GM19397 (cell line): ENCODE results near the gene SPATA16.
"Not testable (repeated sequence)": the region's sequence is repeated elsewhere in the genome, so short reads cannot be mapped to it uniquely, and the experiment has no call there.

Source experiments
- ATAC-seq: cut with Tn5 transposase; IDR thresholded peaks from one replicate; pipeline ENCODE4 v1.9.1; 2021; ENCODE audit warnings: mild to moderate bottlenecking, moderate library complexity; ENCODE audit not compliant: unreplicated experiment

Gene SPATA16

GRCh38 chr3:173065543-173065981 lies 75.5 kb downstream of the SPATA16 start:
- no peak for ATAC-seq

DNA sequence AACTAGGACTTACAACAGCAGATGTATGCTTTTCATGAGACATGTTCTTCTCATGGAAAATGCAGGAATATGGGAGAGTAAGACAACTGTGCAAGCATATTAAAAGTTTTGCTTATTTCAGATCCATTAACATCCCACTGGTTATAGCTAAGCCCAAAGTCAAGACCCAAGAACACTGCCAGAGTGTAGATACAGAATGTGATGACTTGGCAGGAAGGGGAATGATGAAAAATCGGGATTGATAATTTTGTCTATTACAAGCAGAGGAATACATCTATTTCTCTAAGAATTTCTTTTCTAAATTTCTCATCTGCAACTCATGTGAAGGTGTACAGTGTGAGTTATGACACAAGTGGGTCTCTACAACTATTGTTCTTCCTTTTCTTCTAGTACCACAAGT lies 76.4 kb downstream of the SPATA16 start:
- no peak for ATAC-seq

DNA sequence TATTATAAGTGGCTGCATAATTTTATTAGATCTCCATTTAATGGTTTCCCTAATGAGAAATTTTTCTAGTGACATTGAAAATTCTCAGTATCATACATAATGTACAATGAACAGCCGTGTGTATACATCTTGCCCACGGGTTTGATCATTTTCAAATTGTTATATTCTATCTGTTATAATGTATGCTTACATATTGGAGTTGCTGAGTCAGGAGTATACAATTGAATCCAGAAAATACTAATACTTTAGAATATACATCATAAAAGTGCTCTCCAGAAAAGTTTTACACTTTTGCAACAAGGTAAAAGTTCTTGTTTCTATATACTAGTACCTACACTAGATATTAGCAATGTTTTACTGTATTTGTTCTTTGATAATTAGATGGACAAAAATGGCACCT lies 82.8 kb downstream of the SPATA16 start:
- no peak for ATAC-seq

GRCh38 chr3:173055228-173055933 lies 85.7 kb downstream of the SPATA16 start:
- ATAC-seq: no peak

GRCh38 chr3:173049360-173049759 lies 91.7 kb downstream of the SPATA16 start:
- ATAC-seq: no peak

DNA sequence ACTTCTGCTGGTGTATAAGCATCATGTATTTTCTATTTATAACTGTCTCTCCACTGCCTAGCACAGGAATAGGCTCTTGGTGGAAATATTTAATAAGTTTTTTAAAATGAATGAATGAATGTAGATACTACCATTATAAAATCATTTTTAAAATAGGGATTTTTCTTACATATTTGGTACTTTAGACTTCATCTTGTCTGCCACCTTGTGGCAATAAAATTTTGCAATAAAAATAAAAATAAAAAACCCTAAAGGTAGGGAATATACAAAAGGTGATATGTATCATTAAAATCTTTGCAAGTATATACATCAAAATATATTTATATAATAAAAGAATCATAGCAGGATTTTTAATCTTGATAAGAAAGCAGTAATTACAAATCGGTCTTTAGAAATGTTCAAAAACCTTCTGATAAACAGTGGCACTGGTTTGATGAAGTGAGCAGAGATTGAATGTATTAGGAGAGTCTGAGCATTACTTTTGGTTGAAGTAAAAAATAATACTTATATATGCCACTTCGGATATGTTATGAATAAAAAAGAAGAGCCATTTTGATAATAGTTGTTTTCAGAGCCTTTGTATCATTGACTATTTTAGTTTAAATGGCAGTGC lies 95.2 kb downstream of the SPATA16 start:
- no peak for ATAC-seq

GRCh38 chr3:173044998-173045397 lies 96.0 kb downstream of the SPATA16 start:
- ATAC-seq: no peak

DNA sequence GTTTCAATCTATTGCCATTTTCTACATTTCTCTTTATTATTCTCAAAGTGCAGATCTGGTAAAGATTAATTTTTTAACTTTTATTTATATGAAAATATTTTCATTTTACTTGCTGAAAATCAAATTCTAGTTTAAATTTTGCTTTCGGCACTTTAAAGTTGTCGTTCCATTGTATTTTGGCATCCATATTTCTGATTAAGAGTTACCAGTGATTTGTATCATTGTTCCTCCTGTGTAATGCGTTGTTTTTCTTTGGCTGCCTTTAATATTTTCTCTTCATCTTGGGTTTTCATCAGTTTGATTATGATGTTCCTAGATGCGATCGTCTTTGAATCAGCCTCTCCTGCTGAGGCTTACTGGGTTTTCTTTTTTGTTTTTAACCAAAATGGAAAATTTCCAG lies 97.3 kb downstream of the SPATA16 start:
- ATAC-seq: no peak

DNA sequence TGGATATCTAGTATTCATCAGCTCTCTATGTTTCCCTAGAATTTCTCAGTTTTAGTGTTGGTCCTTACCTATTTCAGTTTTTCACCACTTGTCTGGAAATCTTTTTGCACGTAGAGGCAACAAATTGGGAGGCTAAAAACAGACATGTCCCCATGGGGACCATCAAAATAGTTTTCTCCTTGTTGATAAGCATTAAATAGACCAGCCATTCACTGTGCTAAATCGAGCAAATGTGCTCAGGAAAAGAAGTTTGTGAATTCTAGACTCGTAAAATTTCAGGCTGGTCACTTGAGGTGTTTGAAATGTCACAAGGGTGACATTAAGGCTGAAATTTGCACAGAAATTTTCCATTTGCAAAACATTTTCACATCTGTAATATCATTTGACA lies 102.6 kb downstream of the SPATA16 start:
- no peak for ATAC-seq

- ATAC-seq: no peak
These were observed 103.1 kb downstream of the SPATA16 start for GRCh38 chr3:173037840-173038483.

DNA sequence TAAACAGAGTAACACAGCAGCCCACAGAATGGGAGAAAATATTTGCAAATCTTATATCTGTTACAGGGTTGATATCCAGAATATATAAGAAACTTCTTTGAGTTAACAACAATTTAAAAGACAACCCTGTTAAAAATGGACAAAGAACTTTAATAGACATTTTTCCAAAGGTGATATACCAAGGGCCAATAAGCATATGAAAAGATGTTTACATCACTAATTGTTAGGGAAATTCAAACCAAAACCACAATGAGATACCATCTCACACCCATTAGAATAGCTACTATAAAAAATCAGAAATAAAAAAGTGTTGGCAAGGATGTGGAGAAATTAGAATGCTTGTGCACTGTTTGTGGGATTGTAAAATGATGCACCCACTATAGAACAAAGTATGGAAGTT lies 110.8 kb downstream of the SPATA16 start:
- ATAC-seq: no peak

GRCh38 chr3:173028351-173028750 lies 112.7 kb downstream of the SPATA16 start:
- no peak for ATAC-seq

GRCh38 chr3:173027429-173027828 lies 113.6 kb downstream of the SPATA16 start:
- ATAC-seq: no peak

DNA sequence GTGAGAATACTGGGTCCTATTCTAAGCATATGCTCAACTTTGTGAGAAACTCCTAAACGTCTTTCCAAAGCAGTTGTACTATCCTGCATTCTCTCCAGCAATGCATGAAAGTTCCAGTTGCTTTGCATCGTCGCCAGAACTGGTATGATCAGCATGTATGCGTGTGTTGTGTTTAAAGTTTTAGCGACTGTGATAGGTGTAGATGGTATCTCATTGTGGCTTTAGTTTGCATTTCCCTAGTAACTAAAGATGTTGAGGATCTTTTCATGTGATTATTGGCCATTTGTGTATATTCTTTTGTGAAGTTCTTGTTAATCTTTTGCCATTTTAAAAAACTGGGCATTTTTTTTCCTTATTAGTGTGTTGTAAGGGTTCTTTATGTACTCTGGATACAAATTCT lies 115.1 kb downstream of the SPATA16 start:
- no peak for ATAC-seq

DNA sequence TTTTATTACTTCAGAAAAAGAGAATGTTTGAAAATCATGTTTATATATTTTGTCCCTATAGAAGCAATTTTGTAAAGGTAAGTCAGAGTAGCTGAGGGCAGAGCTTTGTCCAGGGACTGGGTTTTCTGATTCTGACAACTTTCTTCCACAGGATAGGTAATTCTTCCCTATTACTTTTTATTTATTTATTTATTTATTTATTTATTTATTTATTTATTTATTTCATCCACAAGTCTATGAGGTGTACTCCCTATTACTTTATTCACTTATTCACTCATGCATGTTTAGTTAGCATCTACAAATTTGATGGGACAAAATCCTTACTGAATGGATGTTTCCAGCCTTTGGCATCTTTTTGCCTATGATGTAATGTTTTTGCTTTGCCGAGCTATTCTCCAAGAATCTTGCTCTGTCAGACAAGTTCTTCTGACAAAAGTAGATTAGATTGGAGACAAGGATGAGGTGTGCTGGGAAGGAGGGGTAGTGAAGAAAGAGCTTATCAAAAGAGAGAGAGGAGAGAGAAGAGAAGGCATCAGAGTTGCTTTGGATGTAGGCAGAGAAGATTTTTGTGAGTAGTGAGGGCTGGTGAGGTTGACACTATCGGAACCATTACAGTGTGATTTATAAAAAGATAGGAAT lies 119.4 kb downstream of the SPATA16 start:
- ATAC-seq: no peak

DNA sequence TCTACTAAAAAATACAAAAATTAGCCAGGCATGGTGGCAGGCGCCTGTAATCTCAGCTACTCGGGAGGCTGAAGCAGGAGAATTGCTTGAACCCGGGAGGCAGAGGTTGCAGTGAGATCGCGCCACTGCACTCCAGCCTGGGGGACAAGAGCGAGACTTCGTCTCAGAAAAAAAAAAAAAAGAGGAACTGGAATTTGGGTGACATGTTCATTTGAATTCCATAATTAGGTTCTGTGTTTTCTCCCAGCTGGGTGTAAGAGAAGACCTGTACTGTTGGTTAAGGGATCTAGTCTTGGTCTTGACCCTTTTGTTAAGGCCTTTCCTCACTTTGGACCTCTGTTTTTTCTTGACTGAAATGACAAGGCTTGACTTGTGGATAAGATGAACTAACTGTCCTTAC lies 120.9 kb downstream of the SPATA16 start:
- ATAC-seq: not testable (repeated sequence)

GRCh38 chr3:173019378-173019777 lies 121.7 kb downstream of the SPATA16 start:
- no peak for ATAC-seq

DNA sequence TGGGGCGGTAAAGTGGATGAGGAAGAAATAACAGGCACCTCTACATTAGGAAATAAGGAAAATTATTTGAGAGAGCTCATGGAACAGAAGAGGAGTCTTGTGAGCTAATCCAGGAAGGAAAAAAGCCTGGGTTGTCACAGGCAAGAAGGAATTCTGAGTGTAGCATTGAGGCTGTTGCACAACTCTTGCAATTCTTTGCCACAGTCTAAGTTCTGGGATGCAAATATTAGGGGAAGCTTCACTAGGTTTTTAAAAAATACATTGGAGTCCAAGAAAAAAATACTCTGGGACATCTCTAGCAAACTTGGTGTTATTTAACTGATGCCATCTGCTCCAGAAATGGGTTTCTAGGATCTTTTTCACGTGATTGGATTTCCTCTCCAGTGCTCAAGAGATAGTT lies 122.3 kb downstream of the SPATA16 start:
- ATAC-seq: no peak

DNA sequence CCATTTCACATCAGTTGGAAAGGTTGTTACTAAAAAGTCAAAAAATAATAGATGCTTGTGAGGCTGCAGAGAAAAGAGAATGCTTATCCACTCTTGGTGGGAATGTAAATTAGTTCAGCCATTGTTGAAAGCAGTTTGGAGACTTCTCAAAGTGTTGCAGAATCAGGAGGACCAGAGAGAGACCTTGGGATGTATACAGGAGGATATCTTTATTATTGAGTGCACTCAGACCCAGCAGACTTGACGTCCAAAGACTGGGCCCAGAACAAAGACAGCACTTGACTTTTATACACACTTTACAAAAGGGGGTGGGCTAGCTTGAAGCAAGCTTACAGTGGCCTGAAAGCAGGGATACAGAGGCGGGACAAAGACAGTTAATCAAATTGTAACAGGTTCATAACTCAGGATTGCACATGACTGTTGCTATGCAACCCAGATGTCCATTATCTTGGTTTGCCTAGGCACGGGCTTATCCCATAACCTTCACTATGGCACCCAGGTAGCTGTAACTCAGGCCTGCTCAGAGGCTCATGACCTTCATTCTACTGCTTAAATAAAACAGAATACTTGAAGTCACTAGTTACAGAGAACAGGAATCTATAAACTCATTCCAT lies 127.7 kb downstream of the SPATA16 start:
- ATAC-seq: no peak

GRCh38 chr3:173009410-173009809 lies 131.6 kb downstream of the SPATA16 start:
- ATAC-seq: no peak

GRCh38 chr3:173008978-173009377 lies 132.1 kb downstream of the SPATA16 start:
- ATAC-seq: no peak
